IPS-18a (cell line): Measurements from ENCODE around the gene ESR1.

Experiments
- H3K27ac ChIP-seq: one replicate; pipeline ENCODE4 v1.5.1; 2013; ENCODE audit warnings: low read length
- H3K27me3 ChIP-seq: one replicate; pipeline ENCODE4 v1.6.1; 2013; ENCODE audit warnings: mild to moderate bottlenecking, low read length; ENCODE audit not compliant: control insufficient read depth, insufficient read depth
- H3K36me3 ChIP-seq: one replicate; pipeline ENCODE4 v1.6.1; 2013; ENCODE audit warnings: low read depth, low read length; ENCODE audit not compliant: control insufficient read depth
- H3K4me1 ChIP-seq: one replicate; pipeline ENCODE4 v1.6.1; 2013; ENCODE audit warnings: low read depth, low read length; ENCODE audit not compliant: control insufficient read depth
- H3K4me3 ChIP-seq: one replicate; pipeline ENCODE4 v1.5.1; 2013; ENCODE audit warnings: low read length
- H3K9ac ChIP-seq: one replicate; pipeline ENCODE4 v1.6.1; 2013; ENCODE audit warnings: mild to moderate bottlenecking, low read length, moderate library complexity
- H3K9me3 ChIP-seq: one replicate; pipeline ENCODE4 v1.6.1; 2013; ENCODE audit warnings: low read depth, low read length; ENCODE audit not compliant: control insufficient read depth

Gene ESR1

DNA sequence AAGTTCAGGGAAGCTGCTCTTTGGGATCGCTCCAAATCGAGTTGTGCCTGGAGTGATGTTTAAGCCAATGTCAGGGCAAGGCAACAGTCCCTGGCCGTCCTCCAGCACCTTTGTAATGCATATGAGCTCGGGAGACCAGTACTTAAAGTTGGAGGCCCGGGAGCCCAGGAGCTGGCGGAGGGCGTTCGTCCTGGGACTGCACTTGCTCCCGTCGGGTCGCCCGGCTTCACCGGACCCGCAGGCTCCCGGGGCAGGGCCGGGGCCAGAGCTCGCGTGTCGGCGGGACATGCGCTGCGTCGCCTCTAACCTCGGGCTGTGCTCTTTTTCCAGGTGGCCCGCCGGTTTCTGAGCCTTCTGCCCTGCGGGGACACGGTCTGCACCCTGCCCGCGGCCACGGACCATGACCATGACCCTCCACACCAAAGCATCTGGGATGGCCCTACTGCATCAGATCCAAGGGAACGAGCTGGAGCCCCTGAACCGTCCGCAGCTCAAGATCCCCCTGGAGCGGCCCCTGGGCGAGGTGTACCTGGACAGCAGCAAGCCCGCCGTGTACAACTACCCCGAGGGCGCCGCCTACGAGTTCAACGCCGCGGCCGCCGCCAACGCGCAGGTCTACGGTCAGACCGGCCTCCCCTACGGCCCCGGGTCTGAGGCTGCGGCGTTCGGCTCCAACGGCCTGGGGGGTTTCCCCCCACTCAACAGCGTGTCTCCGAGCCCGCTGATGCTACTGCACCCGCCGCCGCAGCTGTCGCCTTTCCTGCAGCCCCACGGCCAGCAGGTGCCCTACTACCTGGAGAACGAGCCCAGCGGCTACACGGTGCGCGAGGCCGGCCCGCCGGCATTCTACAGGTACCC, at the start of gene ESR1:
Gene ESR1 (plus strand): TSS at position 170 of the 858 bp plus-strand sequence. CDS start 231 bp downstream, at position 401.
- peak within 1 kb of the TSS; percentile 62 for H3K4me3 ChIP-seq
- no peaks in the 10 kb centered on the region for H3K9me3 ChIP-seq
- H3K36me3 ChIP-seq = no peaks in the 10 kb centered on the region
- H3K27ac ChIP-seq = no peak within 1 kb of the TSS
- peaks cover 14% of the 10 kb centered on the region for H3K4me1 ChIP-seq
- H3K27me3 ChIP-seq = peaks cover 77% of the 10 kb centered on the region
- no peak within 1 kb of the TSS for H3K9ac ChIP-seq

DNA sequence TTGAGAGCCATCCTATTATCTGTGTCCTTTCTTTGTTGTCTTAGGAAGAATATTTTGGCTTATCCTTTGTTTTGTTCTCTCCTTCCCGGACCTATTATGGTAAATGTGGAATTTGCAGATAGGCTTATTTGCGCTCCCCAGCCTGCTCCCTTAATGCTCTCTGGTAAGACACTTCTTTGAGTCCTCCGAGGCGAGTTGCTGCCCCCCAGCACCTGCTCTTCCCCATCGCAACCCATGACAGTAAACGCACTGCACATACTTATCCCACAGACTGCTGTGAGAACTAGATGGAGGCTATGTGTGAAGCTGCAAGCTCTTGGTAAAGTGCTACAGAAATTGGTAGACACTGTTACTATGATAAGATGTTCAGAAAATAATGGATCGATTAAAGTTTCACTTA, 47.0 kb upstream of the ESR1 start:
- Histone ChIP-seq H3K27ac (no peak overlapping the region), H3K27me3 (no peaks in the 10 kb centered on the region), H3K4me1 (peaks cover 5% of the 10 kb centered on the region), H3K4me3 (no peak overlapping the region), H3K36me3 (no peaks in the 10 kb centered on the region), H3K9me3 (no peaks in the 10 kb centered on the region), H3K9ac (no peak overlapping the region)

DNA sequence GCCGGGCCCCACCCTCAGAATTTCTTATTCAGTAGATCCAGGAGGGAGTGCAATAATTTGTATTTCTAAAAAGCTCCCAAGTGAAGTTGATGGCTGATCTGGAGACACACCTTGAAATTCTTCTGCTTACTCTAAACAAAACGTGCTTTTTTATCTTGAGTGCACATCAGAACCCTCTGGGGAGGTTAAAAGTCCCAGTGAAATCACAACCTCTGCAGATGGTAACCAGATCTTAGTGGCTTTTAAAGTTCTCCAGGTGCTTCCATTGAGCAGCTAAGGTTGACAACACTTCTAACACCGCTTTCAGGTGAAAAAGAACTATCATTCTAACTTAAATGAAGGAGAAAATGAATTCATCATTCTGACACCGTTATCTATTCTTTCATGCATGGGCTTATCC, 45.6 kb upstream of the ESR1 start:
- Histone ChIP-seq H3K4me3 (no peak overlapping the region), H3K36me3 (no peaks in the 10 kb centered on the region), H3K9ac (no peak overlapping the region), H3K4me1 (peaks cover 5% of the 10 kb centered on the region), H3K27ac (no peak overlapping the region), H3K27me3 (no peaks in the 10 kb centered on the region), H3K9me3 (no peaks in the 10 kb centered on the region)

- H3K9me3 ChIP-seq = no peaks in the 10 kb centered on the region
- H3K4me1 ChIP-seq = peaks cover 5% of the 10 kb centered on the region
- no peaks in the 10 kb centered on the region for H3K36me3 ChIP-seq
- H3K9ac ChIP-seq = no peak overlapping the region
- no peaks in the 10 kb centered on the region for H3K27me3 ChIP-seq
- no peak overlapping the region for H3K27ac ChIP-seq
- H3K4me3 ChIP-seq = no peak overlapping the region
Measured at GRCh38 chr6:151762817-151763216, 44.7 kb upstream of the ESR1 start.

- Histone ChIP-seq H3K27ac (no peak overlapping the region), H3K4me3 (no peak overlapping the region), H3K9ac (no peak overlapping the region)
Measured at GRCh38 chr6:151763303-151763702, 44.2 kb upstream of the ESR1 start.

DNA sequence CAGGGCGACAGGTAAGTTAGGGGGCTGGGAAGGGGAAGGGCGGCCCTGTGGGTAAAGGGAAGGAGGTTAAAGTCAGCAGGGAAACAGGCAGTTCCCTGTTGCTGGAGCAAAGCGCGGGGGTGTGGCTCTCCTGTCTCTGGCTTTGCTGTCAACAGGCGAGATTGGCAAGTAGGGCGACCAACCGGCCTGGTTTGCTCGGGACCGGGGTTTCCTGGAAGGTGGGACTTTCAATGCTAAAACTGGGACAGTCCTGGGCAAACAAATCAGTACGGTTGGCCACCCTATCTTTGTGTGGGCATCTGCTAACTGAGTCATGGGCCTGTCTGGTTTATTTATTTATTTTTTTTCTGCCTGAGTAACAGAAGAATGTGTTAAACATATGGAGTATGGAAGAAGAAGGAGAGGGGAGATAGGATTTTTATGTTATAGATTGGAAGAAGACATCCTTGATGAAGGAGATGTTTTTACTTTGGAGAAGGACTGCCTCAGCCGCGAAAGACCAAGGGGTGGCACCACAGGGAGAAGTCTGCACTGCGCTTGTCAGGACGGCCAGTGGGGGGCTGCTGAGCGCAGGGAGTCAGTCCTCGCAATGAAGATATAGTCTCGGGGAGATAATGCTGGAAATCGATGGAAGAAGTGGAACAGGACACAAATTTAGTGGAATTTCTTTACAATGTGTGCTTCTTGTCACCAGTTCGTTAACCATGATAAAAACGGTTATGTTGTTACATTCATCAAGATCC, 43.4 kb upstream of the ESR1 start:
- peaks cover 5% of the 10 kb centered on the region for H3K4me1 ChIP-seq
- H3K27ac ChIP-seq = no peak overlapping the region
- no peaks in the 10 kb centered on the region for H3K9me3 ChIP-seq
- H3K9ac ChIP-seq = no peak overlapping the region
- no peaks in the 10 kb centered on the region for H3K36me3 ChIP-seq
- H3K4me3 ChIP-seq = peak overlapping the region; percentile 53
- no peaks in the 10 kb centered on the region for H3K27me3 ChIP-seq

More at GRCh38 chr6:151763303-151763702, 44.2 kb upstream of the ESR1 start:
- no peaks in the 10 kb centered on the region for H3K9me3 ChIP-seq
- peaks cover 5% of the 10 kb centered on the region for H3K4me1 ChIP-seq
- H3K27me3 ChIP-seq = no peaks in the 10 kb centered on the region
- H3K36me3 ChIP-seq = no peaks in the 10 kb centered on the region

DNA sequence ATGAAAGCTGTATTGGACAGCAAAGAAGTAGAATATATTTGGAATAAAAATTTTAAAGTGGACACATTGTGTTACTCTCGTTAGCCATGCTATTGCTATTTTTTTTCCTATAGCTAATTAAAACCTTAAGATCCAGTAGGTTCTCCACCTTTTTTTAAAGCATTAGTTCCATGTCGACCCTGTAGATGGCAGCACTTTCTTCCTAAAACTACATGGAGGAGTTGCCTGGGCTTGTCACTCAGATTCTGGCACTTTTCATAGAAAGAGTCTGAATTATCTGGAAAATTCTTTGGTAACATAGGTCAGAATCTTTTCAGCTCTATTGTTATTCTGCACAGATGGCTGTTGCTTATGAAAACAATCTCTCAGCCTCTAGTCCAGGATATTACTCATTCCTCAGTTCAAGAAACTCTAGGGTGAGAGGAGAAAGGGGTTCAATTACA, 42.0 kb upstream of the ESR1 start:
- Histone ChIP-seq H3K4me3 (no peak overlapping the region), H3K27me3 (no peaks in the 10 kb centered on the region), H3K36me3 (no peaks in the 10 kb centered on the region), H3K27ac (no peak overlapping the region), H3K9ac (no peak overlapping the region), H3K9me3 (no peaks in the 10 kb centered on the region), H3K4me1 (peaks cover 5% of the 10 kb centered on the region)

GRCh38 chr6:151772446-151772845, 35.0 kb upstream of the ESR1 start:
- H3K9me3 ChIP-seq = no peaks in the 10 kb centered on the region
- no peak overlapping the region for H3K9ac ChIP-seq
- H3K27me3 ChIP-seq = no peaks in the 10 kb centered on the region
- H3K4me3 ChIP-seq = no peak overlapping the region
- no peaks in the 10 kb centered on the region for H3K4me1 ChIP-seq
- H3K36me3 ChIP-seq = no peaks in the 10 kb centered on the region
- no peak overlapping the region for H3K27ac ChIP-seq

DNA sequence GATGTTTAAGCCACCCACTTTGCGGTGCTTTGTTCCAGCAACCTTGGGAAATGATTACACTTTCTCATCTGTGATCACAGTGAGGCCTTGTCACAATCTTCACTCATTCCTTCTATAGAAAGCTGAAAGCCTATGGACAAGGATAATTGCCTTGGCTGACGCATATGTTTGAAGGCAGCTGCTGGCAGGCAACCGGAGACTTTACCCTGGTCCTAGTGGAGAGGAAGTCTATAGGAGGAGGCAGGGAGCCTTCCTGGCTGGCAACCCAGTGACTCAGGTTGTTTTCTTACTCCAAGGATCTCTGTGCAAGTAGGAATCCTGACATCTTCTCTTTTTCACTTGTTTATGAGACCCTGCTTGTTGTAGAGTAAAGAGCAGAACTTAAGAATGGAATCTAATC, 34.1 kb upstream of the ESR1 start:
- Histone ChIP-seq H3K9me3 (no peaks in the 10 kb centered on the region), H3K9ac (no peak overlapping the region), H3K36me3 (no peaks in the 10 kb centered on the region), H3K27me3 (no peaks in the 10 kb centered on the region), H3K27ac (no peak overlapping the region), H3K4me1 (no peaks in the 10 kb centered on the region), H3K4me3 (no peak overlapping the region)

DNA sequence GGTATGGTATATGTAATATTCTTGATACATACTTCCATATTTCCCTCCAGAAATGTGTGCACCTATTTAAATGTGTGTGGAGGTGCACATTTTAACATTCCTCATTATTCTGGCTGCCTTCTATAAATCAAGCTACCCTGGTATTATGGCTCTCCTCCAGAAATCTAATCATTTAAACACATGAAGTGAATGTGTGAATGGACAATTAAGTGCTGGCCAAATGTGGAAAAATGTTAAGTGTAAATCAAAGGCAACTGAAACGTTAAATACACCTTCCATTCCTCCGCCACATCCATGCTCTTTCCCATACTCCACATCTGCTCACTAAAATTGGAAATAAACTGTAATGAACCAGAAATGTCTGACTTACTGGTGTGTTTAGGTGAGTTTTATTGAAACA, 24.9 kb upstream of the ESR1 start:
- Histone ChIP-seq H3K9me3 (no peaks in the 10 kb centered on the region), H3K27ac (no peak overlapping the region), H3K27me3 (no peaks in the 10 kb centered on the region), H3K4me1 (no peaks in the 10 kb centered on the region), H3K36me3 (no peaks in the 10 kb centered on the region), H3K4me3 (no peak overlapping the region), H3K9ac (no peak overlapping the region)

DNA sequence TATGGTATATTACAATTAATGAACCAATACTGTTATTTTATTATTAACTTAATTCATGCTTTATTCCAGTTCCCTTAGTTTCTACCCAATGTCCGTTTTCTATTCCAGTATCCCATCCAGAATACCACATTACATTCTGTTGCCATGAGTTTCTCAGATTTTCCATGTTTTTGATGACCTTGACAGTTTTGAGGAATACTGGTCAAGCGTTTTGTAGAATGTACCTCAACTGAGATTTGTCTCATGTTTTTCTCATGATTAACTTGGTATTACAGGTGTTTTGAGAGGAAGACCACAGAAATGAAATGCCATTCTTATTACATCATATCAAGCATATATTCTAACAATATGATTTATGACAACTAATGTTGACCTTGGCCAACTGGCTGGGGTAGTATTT, 23.8 kb upstream of the ESR1 start:
- Histone ChIP-seq H3K9me3 (no peaks in the 10 kb centered on the region), H3K4me3 (no peak overlapping the region), H3K36me3 (no peaks in the 10 kb centered on the region), H3K27me3 (no peaks in the 10 kb centered on the region), H3K9ac (no peak overlapping the region), H3K4me1 (no peaks in the 10 kb centered on the region), H3K27ac (no peak overlapping the region)
